ENCODE results near the gene CDYL.

The CDYL gene

DNA sequence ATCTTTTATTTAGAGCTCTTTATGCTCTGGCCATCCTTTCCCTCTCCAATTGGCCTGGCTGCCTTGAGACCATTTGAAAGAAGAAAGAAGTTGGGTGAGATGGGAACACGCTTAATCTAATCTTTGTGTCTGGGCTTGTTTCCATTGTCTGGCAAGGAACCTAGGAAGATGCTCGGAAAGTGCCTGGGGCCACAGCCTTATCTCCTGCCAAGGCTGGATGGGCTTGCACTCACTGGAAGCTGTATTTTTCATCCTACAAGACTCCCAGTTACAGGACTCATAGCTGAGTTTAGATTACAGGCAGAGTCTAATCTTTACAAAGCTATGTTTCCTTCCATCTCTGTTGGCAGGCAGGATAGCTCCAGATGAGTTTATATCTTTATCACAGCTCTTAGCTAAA lies 33.1 kb upstream of the CDYL start:
- Histone ChIP-seq H3K4me1 (no peaks in the 10 kb centered on the region), H3K27me3 (no peaks in the 10 kb centered on the region), H3K9me3 (no peaks in the 10 kb centered on the region), H4K20me1 (no peaks in the 10 kb centered on the region), H3K9ac (no peak overlapping the region), H3K4me3 (no peak overlapping the region), H3K4me2 (no peak overlapping the region), H3K27ac (no peak overlapping the region), H3K36me3 (no peaks in the 10 kb centered on the region)
- no peak for TF ChIP-seq Cebpa-rat (IDR thresholded peaks at IDR 0.05)

DNA sequence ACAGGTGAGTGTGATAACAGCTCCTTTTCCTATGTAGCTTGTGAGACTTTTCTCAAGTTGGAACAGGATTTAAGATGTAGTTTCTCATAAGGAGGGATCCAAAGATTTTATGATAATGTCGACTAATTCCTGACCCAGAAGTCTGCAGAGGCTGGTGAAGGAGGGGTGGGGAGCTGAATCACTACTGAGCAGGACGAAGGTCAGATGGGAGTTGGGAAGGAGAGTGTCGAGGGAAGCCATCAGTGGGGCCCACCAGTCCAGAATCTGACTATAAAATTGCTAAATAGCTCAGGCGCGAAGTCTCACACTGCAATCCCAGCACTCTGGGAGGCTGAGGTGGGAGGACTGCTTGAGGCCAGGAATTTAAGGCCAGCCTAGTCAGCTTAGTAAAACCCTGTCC lies 32.3 kb upstream of the CDYL start:
- TF ChIP-seq Cebpa-rat (IDR thresholded peaks at IDR 0.05), result no peak
- H3K36me3 ChIP-seq, result no peaks in the 10 kb centered on the region
- no peaks in the 10 kb centered on the region for H3K27me3 ChIP-seq
- H3K4me1 ChIP-seq, result no peaks in the 10 kb centered on the region
- no peak overlapping the region for H3K4me2 ChIP-seq
- H4K20me1 ChIP-seq, result no peaks in the 10 kb centered on the region
- H3K4me3 ChIP-seq, result no peak overlapping the region
- no peaks in the 10 kb centered on the region for H3K9me3 ChIP-seq
- H3K9ac ChIP-seq, result no peak overlapping the region
- H3K27ac ChIP-seq, result no peak overlapping the region

DNA sequence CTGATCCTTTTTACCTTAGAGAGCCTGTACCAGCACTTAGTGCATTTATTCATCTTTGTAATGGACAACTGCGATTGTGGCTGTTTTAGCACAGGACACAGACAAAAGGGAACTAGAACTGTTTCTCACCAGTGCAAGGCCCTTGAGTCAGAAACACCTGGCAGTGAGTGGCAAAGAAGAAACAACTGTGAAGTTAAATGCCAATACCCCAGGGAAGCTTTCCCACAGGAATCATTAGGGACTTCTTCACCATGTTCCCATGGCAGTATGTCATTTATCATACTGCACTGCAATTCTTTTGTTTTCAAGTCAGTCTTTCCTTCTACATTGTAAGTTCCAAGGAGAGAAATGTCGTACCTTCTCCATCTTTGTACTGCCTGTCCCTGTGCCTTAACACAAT lies 28.6 kb upstream of the CDYL start:
- no peaks in the 10 kb centered on the region for H3K9me3 ChIP-seq
- H3K4me2 ChIP-seq, result no peak overlapping the region
- no peaks in the 10 kb centered on the region for H3K27me3 ChIP-seq
- H3K4me3 ChIP-seq, result no peak overlapping the region
- TF ChIP-seq Cebpa-rat (IDR thresholded peaks at IDR 0.05), result no peak
- H3K4me1 ChIP-seq, result no peaks in the 10 kb centered on the region
- no peak overlapping the region for H3K27ac ChIP-seq
- H3K9ac ChIP-seq, result no peak overlapping the region
- no peaks in the 10 kb centered on the region for H4K20me1 ChIP-seq
- no peaks in the 10 kb centered on the region for H3K36me3 ChIP-seq

DNA sequence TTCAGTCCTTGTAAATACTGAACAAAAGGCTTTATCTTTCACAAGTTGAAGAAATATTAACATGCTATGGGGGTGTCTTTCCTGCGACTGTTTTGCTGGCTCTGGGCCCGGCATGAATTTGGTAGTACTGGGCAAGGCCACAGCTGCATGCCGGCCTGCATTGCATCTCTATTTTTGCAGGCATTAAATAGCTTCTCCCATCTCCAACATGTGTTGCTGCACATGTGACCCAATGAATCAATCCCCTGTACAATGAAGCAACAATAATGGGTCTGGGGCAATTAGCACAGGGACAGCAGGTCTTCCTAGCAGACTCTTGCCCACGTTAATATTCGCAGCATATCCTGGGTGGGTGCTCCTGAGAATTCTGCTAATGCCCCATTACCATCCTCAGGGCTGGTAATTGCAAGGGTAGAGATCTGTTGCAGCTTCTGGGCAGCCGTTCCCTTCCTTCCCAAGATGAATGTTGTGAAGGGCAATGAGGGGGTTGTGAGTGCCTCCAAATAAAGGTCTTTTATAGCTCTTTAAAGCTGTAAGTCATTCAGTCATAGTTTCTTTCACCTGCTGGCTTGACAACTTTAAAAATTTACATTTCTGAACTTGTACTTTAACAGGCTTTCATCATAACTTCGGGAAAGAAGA lies 24.3 kb upstream of the CDYL start:
- no peak overlapping the region for H3K4me3 ChIP-seq
- no peak overlapping the region for H3K4me2 ChIP-seq
- no peaks in the 10 kb centered on the region for H3K4me1 ChIP-seq
- H3K9ac ChIP-seq, result no peak overlapping the region
- no peaks in the 10 kb centered on the region for H3K27me3 ChIP-seq
- no peak overlapping the region for H3K27ac ChIP-seq
- no peaks in the 10 kb centered on the region for H3K36me3 ChIP-seq
- H3K9me3 ChIP-seq, result no peaks in the 10 kb centered on the region
- TF ChIP-seq Cebpa-rat (IDR thresholded peaks at IDR 0.05), result no peak
- H4K20me1 ChIP-seq, result no peaks in the 10 kb centered on the region

DNA sequence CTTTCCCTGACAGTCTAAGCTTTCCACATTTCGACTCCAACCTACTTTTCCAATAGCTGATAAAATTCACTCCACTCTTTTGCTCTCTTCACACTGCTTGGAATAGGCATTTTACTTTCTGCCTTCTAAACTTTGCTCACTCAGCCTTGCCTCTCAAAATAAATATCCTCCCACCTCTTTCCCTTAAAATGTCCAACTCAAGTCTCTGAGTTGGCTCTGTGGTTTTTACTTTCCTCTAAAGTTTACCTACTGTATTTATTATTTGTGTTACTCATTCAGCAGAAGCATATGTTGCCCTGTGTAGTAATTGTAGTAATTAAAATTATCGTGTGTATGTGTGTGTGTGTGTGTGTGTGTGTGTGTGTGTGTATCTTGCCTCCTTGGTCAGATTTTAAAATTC lies 20.0 kb upstream of the CDYL start:
- H3K27me3 ChIP-seq, result no peaks in the 10 kb centered on the region
- H3K4me3 ChIP-seq, result no peak overlapping the region
- no peaks in the 10 kb centered on the region for H3K4me1 ChIP-seq
- H4K20me1 ChIP-seq, result no peaks in the 10 kb centered on the region
- TF ChIP-seq Cebpa-rat (IDR thresholded peaks at IDR 0.05), result no peak
- H3K36me3 ChIP-seq, result no peaks in the 10 kb centered on the region
- H3K4me2 ChIP-seq, result no peak overlapping the region
- H3K9ac ChIP-seq, result no peak overlapping the region
- no peaks in the 10 kb centered on the region for H3K9me3 ChIP-seq
- H3K27ac ChIP-seq, result no peak overlapping the region

DNA sequence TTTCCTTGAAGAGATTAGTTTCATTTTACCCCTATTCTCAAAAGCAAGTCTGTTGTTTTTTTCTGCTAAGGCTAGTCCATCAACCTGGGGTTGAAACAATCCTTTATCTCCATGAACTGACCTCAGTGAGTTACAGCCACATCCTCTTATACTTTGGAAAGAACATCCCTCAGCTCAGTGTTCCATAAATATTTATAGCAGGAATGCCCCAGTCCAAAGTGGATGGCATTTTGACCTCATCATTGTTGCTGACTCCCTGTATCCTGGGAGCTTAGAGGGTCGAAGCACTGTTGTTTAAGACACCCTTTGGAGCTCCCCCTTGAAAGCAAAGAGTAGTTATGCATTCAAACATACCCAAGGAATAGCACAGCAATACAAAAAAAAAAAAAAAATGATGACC lies 16.2 kb upstream of the CDYL start:
- Histone ChIP-seq H3K27me3 (no peaks in the 10 kb centered on the region), H4K20me1 (no peaks in the 10 kb centered on the region), H3K27ac (no peak overlapping the region), H3K9me3 (peaks cover 18% of the 10 kb centered on the region), H3K9ac (no peak overlapping the region), H3K4me1 (no peaks in the 10 kb centered on the region), H3K4me3 (no peak overlapping the region), H3K36me3 (no peaks in the 10 kb centered on the region), H3K4me2 (no peak overlapping the region)
- no peak for TF ChIP-seq Cebpa-rat (IDR thresholded peaks at IDR 0.05)

- Histone ChIP-seq H3K4me1 (no peaks in the 10 kb centered on the region), H3K9me3 (peaks cover 18% of the 10 kb centered on the region), H3K4me3 (no peak overlapping the region), H3K27me3 (no peaks in the 10 kb centered on the region), H4K20me1 (no peaks in the 10 kb centered on the region), H3K36me3 (no peaks in the 10 kb centered on the region), H3K9ac (no peak overlapping the region), H3K27ac (no peak overlapping the region), H3K4me2 (no peak overlapping the region)
- peak; percentile 28; the same call in 1 of the 2 replicates for TF ChIP-seq Cebpa-rat (IDR thresholded peaks at IDR 0.05)
Measured at GRCh38 chr6:4760773-4761172, 15.4 kb upstream of the CDYL start.

- no peak overlapping the region for H3K4me2 ChIP-seq
- H4K20me1 ChIP-seq, result no peaks in the 10 kb centered on the region
- peaks cover 23% of the 10 kb centered on the region for H3K9me3 ChIP-seq
- no peak overlapping the region for H3K27ac ChIP-seq
- no peak for TF ChIP-seq Cebpa-rat (IDR thresholded peaks at IDR 0.05)
- H3K36me3 ChIP-seq, result no peaks in the 10 kb centered on the region
- H3K27me3 ChIP-seq, result no peaks in the 10 kb centered on the region
- no peaks in the 10 kb centered on the region for H3K4me1 ChIP-seq
- no peak overlapping the region for H3K9ac ChIP-seq
- H3K4me3 ChIP-seq, result no peak overlapping the region
Measured at GRCh38 chr6:4762294-4762693, 13.9 kb upstream of the CDYL start.

DNA sequence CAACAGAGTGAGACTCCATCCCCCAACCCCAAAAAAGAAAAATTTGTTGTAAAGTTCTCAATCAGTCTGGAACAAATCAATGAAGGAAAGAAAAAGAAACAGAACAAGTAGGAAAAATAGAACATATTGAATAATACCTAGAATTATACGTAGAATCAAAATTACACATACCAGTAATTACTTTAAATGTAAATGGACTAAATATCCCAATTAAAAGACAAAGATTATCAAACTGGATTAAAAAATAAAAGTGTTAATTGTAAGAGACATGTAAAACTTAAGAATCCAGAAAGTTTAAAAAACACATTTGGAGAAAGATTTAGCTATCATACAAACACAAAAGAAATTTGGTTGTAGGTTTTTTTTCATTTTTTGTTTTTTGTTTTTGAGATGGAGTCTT lies 12.3 kb upstream of the CDYL start:
- Histone ChIP-seq H3K27ac (no peak overlapping the region), H3K4me2 (no peak overlapping the region), H3K4me3 (no peak overlapping the region), H3K27me3 (no peaks in the 10 kb centered on the region), H3K4me1 (no peaks in the 10 kb centered on the region), H3K9ac (no peak overlapping the region), H3K36me3 (no peaks in the 10 kb centered on the region), H4K20me1 (no peaks in the 10 kb centered on the region), H3K9me3 (peaks cover 23% of the 10 kb centered on the region)
- no peak for TF ChIP-seq Cebpa-rat (IDR thresholded peaks at IDR 0.05)

- no peaks in the 10 kb centered on the region for H3K36me3 ChIP-seq
- H3K4me2 ChIP-seq, result no peak overlapping the region
- no peak overlapping the region for H3K27ac ChIP-seq
- H3K4me3 ChIP-seq, result no peak overlapping the region
- no peak overlapping the region for H3K9ac ChIP-seq
- no peaks in the 10 kb centered on the region for H4K20me1 ChIP-seq
- no peak for TF ChIP-seq Cebpa-rat (IDR thresholded peaks at IDR 0.05)
- no peaks in the 10 kb centered on the region for H3K4me1 ChIP-seq
- no peaks in the 10 kb centered on the region for H3K27me3 ChIP-seq
- peaks cover 10% of the 10 kb centered on the region for H3K9me3 ChIP-seq
Measured at GRCh38 chr6:4768815-4769214, 7.4 kb upstream of the CDYL start.

DNA sequence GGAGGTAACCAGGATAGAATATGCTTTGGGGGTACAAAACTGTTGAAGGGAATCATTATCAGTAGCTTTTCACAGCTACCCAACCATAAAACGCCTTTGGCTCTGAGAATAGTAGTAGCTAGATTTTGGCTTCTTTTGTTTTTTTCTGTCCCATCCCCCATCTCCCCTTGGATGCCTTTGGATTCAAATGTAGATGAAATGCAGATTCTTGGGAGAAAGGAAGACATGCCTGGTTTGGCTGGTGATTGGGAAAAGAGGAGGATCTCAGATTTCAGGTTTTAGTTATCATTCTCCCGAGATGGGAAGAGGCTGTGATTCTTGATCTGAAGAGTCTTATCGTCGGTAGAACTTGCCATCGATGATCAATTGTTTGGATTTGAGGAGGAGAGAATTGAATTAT lies 3.5 kb upstream of the CDYL start:
- no peak for TF ChIP-seq Cebpa-rat (IDR thresholded peaks at IDR 0.05)
- peaks cover 9% of the 10 kb centered on the region for H3K4me1 ChIP-seq
- H4K20me1 ChIP-seq, result peaks cover 7% of the 10 kb centered on the region
- no peak overlapping the region for H3K27ac ChIP-seq
- H3K4me3 ChIP-seq, result no peak overlapping the region
- H3K4me2 ChIP-seq, result no peak overlapping the region
- no peak overlapping the region for H3K9ac ChIP-seq
- no peaks in the 10 kb centered on the region for H3K27me3 ChIP-seq
- no peaks in the 10 kb centered on the region for H3K9me3 ChIP-seq
- no peaks in the 10 kb centered on the region for H3K36me3 ChIP-seq
